HEK293T (cell line): ENCODE measurements around the gene MVB12B.

ENCODE experiments used
- CTBP1 ChIP-seq: fragments of 450-650 bp; IDR thresholded peaks from 2 replicates; pipeline ENCODE4 v1.6.1; 2016; ENCODE audit warnings: borderline replicate concordance
- ELF4 ChIP-seq: fragments of 450-650 bp; IDR thresholded peaks from 2 replicates; pipeline ENCODE4 v1.6.1; 2017; ENCODE audit warnings: antibody characterized with exemption
- FOXK2 ChIP-seq: fragments of 450-650 bp; IDR thresholded peaks from 2 replicates; pipeline ENCODE4 v1.6.1; 2016; ENCODE audit warnings: mild to moderate bottlenecking
- FOXM1 ChIP-seq: fragments of 450-650 bp; IDR thresholded peaks from 2 replicates; pipeline ENCODE4 v1.6.1; 2017; ENCODE audit warnings: mild to moderate bottlenecking, borderline replicate concordance
- LEF1 ChIP-seq: fragments of 450-650 bp; IDR thresholded peaks from 2 replicates; pipeline ENCODE4 v1.6.1; 2017; ENCODE audit warnings: mild to moderate bottlenecking, borderline replicate concordance
- SP1 ChIP-seq: fragments of 450-650 bp; IDR thresholded peaks from 2 replicates; pipeline ENCODE4 v1.6.1; 2017
- SUZ12 ChIP-seq: fragments of 450-650 bp; IDR thresholded peaks from 2 replicates; pipeline ENCODE4 v1.6.1; 2016; ENCODE audit warnings: mild to moderate bottlenecking
- TARDBP ChIP-seq: fragments of 450-650 bp; IDR thresholded peaks from 2 replicates; pipeline ENCODE4 v1.6.1; 2016
- ZNF384 ChIP-seq: fragments of 450-650 bp; IDR thresholded peaks from 2 replicates; pipeline ENCODE4 v1.6.1; 2016

DNA sequence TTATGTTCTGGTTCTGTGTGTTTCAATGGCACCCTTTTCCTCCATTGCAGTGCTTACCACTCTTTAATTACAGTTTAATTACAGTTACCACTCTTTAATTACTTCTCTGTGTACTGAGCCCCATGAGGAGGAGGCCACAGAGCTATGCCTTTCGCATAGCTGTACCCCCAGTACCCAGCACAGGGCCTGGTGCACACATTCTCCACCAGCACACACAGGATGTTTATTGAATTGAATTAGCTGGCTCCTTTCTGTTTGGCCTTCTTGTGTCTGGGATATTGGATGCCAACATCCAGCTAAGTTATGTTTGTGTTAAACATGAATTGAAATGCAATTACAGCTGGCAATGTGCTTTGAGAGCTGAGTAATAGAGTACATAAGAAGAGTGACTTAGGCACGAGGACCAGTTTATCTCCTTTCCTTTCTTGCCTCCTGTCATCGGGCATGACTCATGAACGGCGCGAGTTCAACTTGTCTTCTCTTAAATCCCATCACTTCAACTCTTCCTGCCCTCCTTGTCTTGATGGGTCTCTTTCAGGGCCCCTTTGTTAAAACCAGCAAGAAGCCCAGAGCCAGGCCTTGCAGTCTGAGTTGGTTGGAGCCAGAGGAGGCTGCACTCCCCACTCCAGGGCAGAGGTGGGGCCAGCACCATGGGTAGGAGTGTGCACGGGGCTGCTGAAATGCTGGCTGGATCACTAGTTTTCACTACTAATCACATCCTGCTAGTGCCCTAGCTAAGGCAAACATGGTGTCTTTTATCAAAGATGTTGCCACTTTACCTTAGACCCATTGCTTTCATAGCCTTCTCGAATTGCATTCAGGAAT, 37.4 kb downstream of the MVB12B start:
- TF ChIP-seq ELF4, result no peak
- no peak for TF ChIP-seq LEF1
- TF ChIP-seq SUZ12, result no peak
- no peak for TF ChIP-seq CTBP1
- no peak for TF ChIP-seq SP1
- no peak for TF ChIP-seq FOXM1
- TF ChIP-seq ZNF384, result no peak
- TF ChIP-seq TARDBP, result no peak
- TF ChIP-seq FOXK2, result no peak
